SK-N-SH treated with all-trans-retinoic acid at 6 μM for 48 hours (cell line): ENCODE measurements around the gene CCDC102B.

Source experiments
- ESRRG ChIP-seq: fragments of 250-450 bp; sonication (Bioruptor Pico); IDR thresholded peaks from 2 replicates; pipeline ENCODE4 v1.6.1; 2021; ENCODE audit warnings: mild to moderate bottlenecking
- ZFP3 ChIP-seq: fragments of 250-450 bp; sonication (Bioruptor Pico); IDR thresholded peaks from 2 replicates; pipeline ENCODE4 v1.5.0; 2020; ENCODE audit warnings: mild to moderate bottlenecking, moderate library complexity

DNA sequence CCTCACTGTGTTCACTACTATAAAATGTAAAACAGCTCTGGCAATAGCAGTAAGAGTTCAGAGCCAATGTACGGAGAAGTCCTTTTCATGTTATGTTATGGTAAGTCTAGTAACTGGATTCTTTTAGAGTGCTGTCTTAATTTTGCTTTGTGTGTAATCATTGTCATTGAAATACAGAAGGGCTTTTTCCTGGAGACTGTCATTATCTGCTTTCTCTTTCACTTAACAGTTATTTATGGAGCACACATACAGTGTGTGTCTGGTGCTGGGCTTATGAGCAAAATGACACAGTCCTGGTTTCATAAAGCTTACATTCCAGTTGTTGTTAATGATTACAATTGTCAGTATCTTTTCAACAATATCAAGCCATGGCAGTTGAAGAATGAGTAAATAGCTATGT lies 95.5 kb downstream of the CCDC102B start:
- TF ChIP-seq ZFP3: no peak
- no peak for TF ChIP-seq ESRRG (CRISPR knock-in tag)
